Subcutaneous abdominal adipose tissue (tissue), 5 donors: ENCODE measurements around the gene CMIP.

ENCODE experiments used
- H3K27ac ChIP-seq: one replicate; pipeline ENCODE4 v1.7.0; 2013; ENCODE audit warnings: low read depth, mild to moderate bottlenecking, inconsistent platforms, low read length, moderate library complexity
- H3K27me3 ChIP-seq, 5 donors: one replicate each; pipeline ENCODE4 v1.7.0; 2013; ENCODE audit warnings: low read length in 5 of 5, inconsistent platforms in 1 of 5; ENCODE audit not compliant: control insufficient read depth in 5 of 5, insufficient read depth in 4 of 5
- H3K36me3 ChIP-seq, 5 donors: one replicate each; pipeline ENCODE4 v1.7.0; 2013; ENCODE audit warnings: low read length in 5 of 5; ENCODE audit not compliant: control insufficient read depth in 5 of 5, insufficient read depth in 5 of 5
- H3K4me1 ChIP-seq, 5 donors: one replicate each; pipeline ENCODE4 v1.7.0; 2013; ENCODE audit warnings: low read length in 5 of 5, mild to moderate bottlenecking in 3 of 5, moderate library complexity in 1 of 5; ENCODE audit not compliant: control insufficient read depth in 5 of 5, insufficient read depth in 5 of 5
- H3K4me3 ChIP-seq, 5 donors: one replicate each; pipeline ENCODE4 v1.7.0; 2013; ENCODE audit warnings: low read length in 5 of 5, low read depth in 1 of 5
- H3K9ac ChIP-seq, 5 donors: one replicate each; pipeline ENCODE4 v1.7.0; 2013; ENCODE audit warnings: low read length in 5 of 5, mild to moderate bottlenecking in 4 of 5, moderate library complexity in 3 of 5
- H3K9me3 ChIP-seq, 5 donors: one replicate each; pipeline ENCODE4 v1.7.0; 2013; ENCODE audit warnings: low read length in 5 of 5; ENCODE audit not compliant: control insufficient read depth in 5 of 5
- donor health status: healthy.
- donor health status: healthy.
- donor health status: healthy.
- donor health status: healthy.
- donor health status: healthy.

Gene CMIP

DNA sequence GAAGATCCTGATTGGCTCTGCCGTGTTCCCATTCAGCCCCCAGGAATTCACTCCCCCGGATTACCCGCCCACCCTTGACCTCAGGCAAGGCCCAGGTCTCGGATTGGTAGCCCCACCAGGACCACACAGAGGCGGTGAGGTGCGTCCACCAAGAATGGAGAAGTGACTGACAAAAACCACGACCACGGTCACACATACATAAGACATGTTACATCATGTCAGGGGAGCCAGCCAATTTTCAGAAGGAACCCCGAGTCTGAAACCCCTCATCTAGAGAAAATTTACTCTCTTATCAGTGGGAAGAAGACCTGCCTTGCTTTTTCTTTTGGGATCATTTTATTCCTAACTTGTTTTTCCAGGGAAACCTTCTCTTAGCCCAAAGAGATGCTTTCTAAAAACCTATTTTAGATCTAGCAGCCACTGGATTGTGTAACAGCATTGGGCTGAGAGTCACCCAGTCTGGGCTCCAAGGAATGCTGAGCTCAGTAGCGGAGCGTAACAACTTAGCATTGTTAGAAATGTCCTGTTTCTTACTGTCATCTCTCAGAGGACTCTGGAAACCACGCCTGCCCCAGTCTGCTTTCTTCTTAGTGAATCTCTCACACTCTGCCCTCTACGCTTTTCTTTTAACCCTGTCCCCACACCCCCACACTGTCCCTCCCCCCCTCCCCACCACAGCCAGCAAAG lies 164.1 kb downstream of the CMIP start:
- H3K36me3 ChIP-seq, result peaks cover 0 to 16% (median 6%) of the 10 kb centered on the region in 5 donors
- H3K9me3 ChIP-seq, result no peaks in the 10 kb centered on the region
- peak overlapping the region; percentile 55 for H3K27ac ChIP-seq
- H3K4me1 ChIP-seq, result peaks cover 20 to 53% (median 49%) of the 10 kb centered on the region in 5 donors
- H3K4me3 ChIP-seq, result no peak overlapping the region
- H3K27me3 ChIP-seq, result no peaks in the 10 kb centered on the region
- peak overlapping the region in 1 of 5 donors; percentile 32 for H3K9ac ChIP-seq

- peaks cover 0 to 16% (median 6%) of the 10 kb centered on the region in 5 donors for H3K36me3 ChIP-seq
- peaks cover 25 to 61% (median 56%) of the 10 kb centered on the region in 5 donors for H3K4me1 ChIP-seq
- H3K4me3 ChIP-seq, result no peak overlapping the region
- no peak overlapping the region for H3K27ac ChIP-seq
- no peaks in the 10 kb centered on the region for H3K9me3 ChIP-seq
- no peaks in the 10 kb centered on the region for H3K27me3 ChIP-seq
- peak overlapping the region in 3 of 5 donors; percentile 12 to 32 (median 18) for H3K9ac ChIP-seq
Observed at GRCh38 chr16:81609323-81609892, 164.8 kb downstream of the CMIP start.

GRCh38 chr16:81610144-81610842 lies 165.7 kb downstream of the CMIP start:
- H3K36me3 ChIP-seq, result peaks cover 0 to 16% (median 6%) of the 10 kb centered on the region in 5 donors
- H3K4me1 ChIP-seq, result peaks cover 26 to 66% (median 61%) of the 10 kb centered on the region in 5 donors
- H3K9ac ChIP-seq, result peak overlapping the region in 2 of 5 donors; percentile 10 to 12
- no peaks in the 10 kb centered on the region for H3K27me3 ChIP-seq
- H3K9me3 ChIP-seq, result no peaks in the 10 kb centered on the region
- H3K27ac ChIP-seq, result peak overlapping the region; percentile 85
- H3K4me3 ChIP-seq, result peak overlapping the region in 3 of 5 donors; percentile 40 to 52 (median 43)

DNA sequence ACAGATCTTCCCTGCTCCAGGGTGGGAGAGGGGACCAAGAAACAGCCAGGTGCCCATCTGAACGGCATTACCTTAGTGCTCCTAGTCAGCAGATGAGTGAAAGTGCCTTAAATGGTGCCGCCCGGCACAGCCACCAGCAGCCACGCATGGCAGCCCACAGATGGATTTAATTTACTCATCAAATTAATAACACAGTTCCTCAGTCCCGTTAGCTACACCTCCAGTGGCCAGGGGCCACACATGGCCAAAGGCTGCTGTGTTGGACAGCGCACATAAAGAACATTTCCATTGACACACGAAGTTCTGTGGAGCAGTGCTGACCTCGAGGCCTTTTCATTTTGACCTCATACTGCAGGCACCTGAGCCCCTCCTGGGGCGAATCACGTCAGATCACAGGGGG lies 166.3 kb downstream of the CMIP start:
- H3K36me3 ChIP-seq, result peaks cover 0 to 16% (median 6%) of the 10 kb centered on the region in 5 donors
- H3K4me1 ChIP-seq, result peaks cover 26 to 72% (median 61%) of the 10 kb centered on the region in 5 donors
- H3K9ac ChIP-seq, result peak overlapping the region in 2 of 5 donors; percentile 12 to 73
- no peaks in the 10 kb centered on the region for H3K27me3 ChIP-seq
- peak overlapping the region in 2 of 5 donors; percentile 43 to 52 for H3K4me3 ChIP-seq
- no peaks in the 10 kb centered on the region for H3K9me3 ChIP-seq
- peak overlapping the region; percentile 85 for H3K27ac ChIP-seq

DNA sequence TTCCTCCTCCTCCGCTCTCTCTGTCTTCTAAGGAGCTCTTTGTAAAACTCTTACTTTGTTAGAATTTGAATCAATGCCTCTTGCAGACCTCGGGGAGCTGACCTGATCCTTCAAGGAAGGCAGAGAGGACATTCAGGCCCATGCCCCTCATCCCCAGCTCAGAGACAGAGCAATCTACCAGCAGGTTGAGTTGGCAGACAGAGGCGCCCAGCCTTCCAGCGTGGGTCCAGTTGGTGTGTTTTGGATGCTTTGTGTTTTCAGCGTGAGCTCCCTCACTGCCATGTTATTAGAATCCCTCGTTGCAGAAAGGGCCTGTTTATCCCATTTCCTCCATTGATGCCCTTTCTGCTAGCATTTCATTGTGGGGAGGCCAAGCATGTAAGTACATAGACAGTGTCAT lies 167.1 kb downstream of the CMIP start:
- peaks cover 0 to 16% (median 6%) of the 10 kb centered on the region in 5 donors for H3K36me3 ChIP-seq
- peak overlapping the region; percentile 85 for H3K27ac ChIP-seq
- peak overlapping the region in 1 of 5 donors; percentile 43 for H3K4me3 ChIP-seq
- H3K9me3 ChIP-seq, result no peaks in the 10 kb centered on the region
- peak overlapping the region in 2 of 5 donors; percentile 12 to 73 for H3K9ac ChIP-seq
- peaks cover 31 to 76% (median 67%) of the 10 kb centered on the region in 5 donors for H3K4me1 ChIP-seq
- H3K27me3 ChIP-seq, result no peaks in the 10 kb centered on the region

DNA sequence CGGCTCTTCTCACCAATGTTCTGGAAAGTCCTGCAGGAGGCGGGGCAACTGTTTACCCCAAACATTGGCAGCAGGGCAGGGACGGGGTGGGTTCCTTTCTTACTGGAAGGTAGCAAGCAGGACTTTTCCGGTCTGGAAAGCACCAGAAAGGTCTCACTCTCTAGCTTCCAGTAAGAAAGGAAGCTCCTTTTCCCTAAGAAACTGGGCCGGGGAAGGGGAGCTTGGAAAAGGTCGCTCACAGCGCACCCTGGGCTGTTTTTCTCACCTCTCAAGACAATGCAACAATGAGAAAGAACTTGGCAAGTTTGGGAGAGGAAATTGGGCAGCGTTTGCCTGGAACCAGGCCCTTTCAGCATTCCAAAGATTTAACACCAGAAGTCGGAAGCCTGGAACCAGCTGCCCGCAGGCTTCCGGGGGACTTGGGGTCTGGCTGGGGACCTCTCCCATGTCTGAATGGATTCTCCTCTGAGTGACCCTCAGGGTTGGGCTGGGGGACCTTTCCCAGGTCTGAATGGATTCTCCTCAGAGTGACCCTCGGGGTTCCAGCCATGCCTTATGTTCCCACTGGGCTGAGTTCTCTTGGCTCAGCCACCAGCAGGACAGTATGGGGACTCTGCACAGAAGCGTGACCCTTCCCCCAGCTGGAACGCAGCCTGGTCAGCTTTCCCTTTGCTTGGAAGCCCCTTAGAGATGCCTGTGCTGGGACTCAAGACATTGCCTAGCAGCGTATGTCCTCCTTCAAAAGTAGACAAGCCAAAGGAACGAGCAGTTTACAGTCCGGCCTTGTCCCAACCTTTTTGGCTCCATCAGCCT lies 167.9 kb downstream of the CMIP start:
- H3K27ac ChIP-seq, result peak overlapping the region; percentile 85
- H3K4me1 ChIP-seq, result peaks cover 32 to 84% (median 74%) of the 10 kb centered on the region in 5 donors
- H3K27me3 ChIP-seq, result no peaks in the 10 kb centered on the region
- peak overlapping the region in 3 of 5 donors; percentile 29 to 50 (median 44) for H3K9ac ChIP-seq
- no peaks in the 10 kb centered on the region for H3K9me3 ChIP-seq
- H3K4me3 ChIP-seq, result peak overlapping the region in 4 of 5 donors; percentile 2 to 29 (median 15)
- peaks cover 0 to 16% (median 6%) of the 10 kb centered on the region in 5 donors for H3K36me3 ChIP-seq

DNA sequence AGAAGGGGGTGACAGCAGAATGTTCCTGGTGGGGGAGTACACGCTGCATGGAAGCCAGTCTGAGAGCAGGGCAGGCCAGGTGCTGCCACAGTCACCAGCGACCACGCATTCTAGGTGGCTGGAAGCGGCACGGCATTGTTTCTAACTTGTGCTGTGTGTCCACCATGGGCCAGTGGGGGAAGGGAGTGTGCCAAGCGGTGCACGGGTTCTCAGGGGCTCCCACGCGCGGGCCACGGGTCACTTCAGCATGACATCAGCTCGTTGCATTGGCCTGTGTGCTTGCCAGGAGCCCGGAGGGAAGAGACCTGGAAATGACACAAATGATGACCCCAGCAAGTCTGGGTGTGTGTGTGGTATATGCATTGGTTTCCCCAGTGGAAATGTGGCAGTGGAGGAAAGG lies 169.6 kb downstream of the CMIP start:
- Histone ChIP-seq H3K4me1 (peaks cover 32 to 83% (median 64%) of the 10 kb centered on the region in 5 donors), H3K4me3 (peak overlapping the region in 1 of 5 donors; percentile 8), H3K27me3 (no peaks in the 10 kb centered on the region), H3K27ac (peak overlapping the region; percentile 85), H3K9ac (no peak overlapping the region), H3K36me3 (peaks cover 0 to 18% (median 7%) of the 10 kb centered on the region in 5 donors), H3K9me3 (no peaks in the 10 kb centered on the region)

DNA sequence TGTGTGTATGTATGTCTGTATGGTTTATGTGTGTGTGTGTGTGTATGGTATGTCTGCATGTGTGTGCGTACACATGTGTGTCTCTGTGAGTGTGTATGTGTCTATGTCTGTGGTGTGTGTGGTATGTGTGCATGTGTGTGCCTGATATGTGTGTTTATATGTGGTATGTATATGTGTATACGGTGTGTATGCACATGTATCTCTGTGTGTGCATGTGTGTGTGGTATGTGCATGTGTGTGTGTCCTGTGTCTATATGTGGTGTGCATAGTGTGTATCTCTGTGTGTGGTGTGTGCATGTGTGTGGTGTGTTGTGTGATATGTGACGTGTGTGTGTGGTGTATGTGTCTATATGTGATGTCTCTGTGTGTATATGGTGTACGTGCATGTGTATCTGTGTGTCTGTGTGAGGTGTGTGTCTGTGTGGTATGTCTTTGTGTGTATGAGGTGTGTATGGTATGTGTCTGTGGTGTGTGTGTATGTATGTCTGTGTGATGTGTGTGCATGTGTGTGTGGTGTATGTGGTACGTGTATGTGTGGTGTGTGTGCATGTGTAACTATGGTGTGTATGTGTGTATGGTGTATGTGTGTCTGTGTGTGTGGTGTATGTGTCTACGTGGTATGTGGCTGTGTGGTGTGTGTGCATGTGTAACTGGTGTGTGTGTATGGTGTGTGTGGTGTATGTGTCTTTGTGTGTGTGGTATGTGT lies 170.2 kb downstream of the CMIP start:
- no peak overlapping the region for H3K9ac ChIP-seq
- peak overlapping the region in 1 of 5 donors; percentile 8 for H3K4me3 ChIP-seq
- peaks cover 0 to 22% (median 7%) of the 10 kb centered on the region in 5 donors for H3K36me3 ChIP-seq
- no peaks in the 10 kb centered on the region for H3K27me3 ChIP-seq
- H3K4me1 ChIP-seq, result peaks cover 29 to 76% (median 58%) of the 10 kb centered on the region in 5 donors
- H3K27ac ChIP-seq, result no peak overlapping the region
- H3K9me3 ChIP-seq, result no peaks in the 10 kb centered on the region

- H3K4me3 ChIP-seq, result no peak overlapping the region
- no peaks in the 10 kb centered on the region for H3K27me3 ChIP-seq
- no peak overlapping the region for H3K9ac ChIP-seq
- H3K36me3 ChIP-seq, result peaks cover 0 to 22% (median 7%) of the 10 kb centered on the region in 5 donors
- H3K4me1 ChIP-seq, result peaks cover 26 to 70% (median 52%) of the 10 kb centered on the region in 5 donors
- no peaks in the 10 kb centered on the region for H3K9me3 ChIP-seq
- no peak overlapping the region for H3K27ac ChIP-seq
Observed at GRCh38 chr16:81615411-81615810, 170.8 kb downstream of the CMIP start.
